ENCODE results near the gene DMD. TPM values are rescaled to one million over a fixed set of nuclear protein-coding genes. Genes with fewer than 3 reads are reported as not detected.

Gene DMD
- polyA plus RNA-seq, 3 donors: 0.23 TPM; not detected in 2

DNA sequence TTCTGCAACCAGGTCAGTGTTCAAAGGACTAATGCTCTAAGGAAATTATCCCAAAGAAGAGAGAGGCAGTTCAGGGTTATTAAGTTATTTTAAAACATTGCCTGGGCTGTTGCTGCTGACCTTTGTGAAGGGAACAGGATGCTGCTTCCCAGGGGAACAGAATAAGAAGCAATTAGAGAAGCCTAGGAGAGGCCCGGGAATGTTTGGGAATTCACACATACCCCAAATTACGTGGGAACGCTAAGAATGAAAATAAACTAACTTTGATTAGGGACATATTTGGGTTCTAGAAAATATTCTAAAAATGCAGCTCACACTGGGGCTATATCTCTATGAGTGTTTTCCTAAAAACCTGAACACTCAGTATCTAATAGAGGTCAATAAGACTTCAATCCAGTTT is 1896.4 kb downstream of the DMD start:
- Mint-ChIP-seq H3K27me3 (ENCODE audit: low read depth in 3 of 3) (peaks cover 0 to 5% (median 1%) of the 10 kb centered on the region in 3 donors), H3K4me1 (no peaks in the 10 kb centered on the region), H3K27ac (no peak overlapping the region), H3K9me3 (peaks cover 0 to 3% (median 0%) of the 10 kb centered on the region in 7 donors), H3K4me3 (no peak overlapping the region), H3K36me3 (no peaks in the 10 kb centered on the region)
- no peak overlapping the region for H3K9ac ChIP-seq (ENCODE audit: insufficient read depth, low read length, poor library complexity, severe bottlenecking)
- no peaks in the 10 kb centered on the region for H3K9me3 ChIP-seq (replicated peaks in 1 of 2; ENCODE audit: control insufficient read depth in 1 of 2, insufficient read depth in 1 of 2, low read length in 2 of 2)
- no peaks in the 10 kb centered on the region for H3K36me3 ChIP-seq (replicated peaks in 1 of 2; ENCODE audit: control insufficient read depth in 1 of 2, insufficient read depth in 2 of 2, low read length in 2 of 2)
- no peak overlapping the region for H2AFZ ChIP-seq (ENCODE audit: insufficient read depth, low read depth, low read length, poor library complexity, severe bottlenecking)
- H3K27me3 ChIP-seq (ENCODE audit: control insufficient read depth in 2 of 2, insufficient read depth in 2 of 2, low read length in 2 of 2): no peaks in the 10 kb centered on the region
- no peak overlapping the region for H3K4me2 ChIP-seq (replicated peaks; ENCODE audit: extremely low read depth, low read length, poor library complexity, severe bottlenecking)
- WGBS (ENCODE audit: insufficient coverage): no CpG with 5 or more reads among the region's 3 CpGs
- H3K27ac ChIP-seq (ENCODE audit: low read depth in 1 of 2, low read length in 2 of 2): no peak overlapping the region
- intact Hi-C loops (cut with micrococcal nuclease): no loop called here
- no peak for DNase-seq
- H3K79me2 ChIP-seq (ENCODE audit: insufficient read depth, low read length): no peaks in the 10 kb centered on the region
- H3K4me1 ChIP-seq (ENCODE audit: control insufficient read depth in 1 of 2, insufficient read depth in 2 of 2, low read length in 2 of 2): no peaks in the 10 kb centered on the region
- TF ChIP-seq CTCF (IDR thresholded peaks at IDR 0.05): no peak
- no peaks in the 10 kb centered on the region for H4K20me1 ChIP-seq (ENCODE audit: insufficient read depth, low read length)
- no peak overlapping the region for H3K4me3 ChIP-seq (replicated peaks in 1 of 3; ENCODE audit: low read depth in 2 of 3, low read length in 3 of 3)

- no peaks in the 10 kb centered on the region for H3K36me3 Mint-ChIP-seq
- no peak overlapping the region for H2AFZ ChIP-seq (ENCODE audit: insufficient read depth, low read depth, low read length, poor library complexity, severe bottlenecking)
- intact Hi-C loops (cut with micrococcal nuclease): no loop called here
Measured at GRCh38 chrX:31307952-31308351, 1903.4 kb downstream of the DMD start.

More at GRCh38 chrX:31307952-31308351, 1903.4 kb downstream of the DMD start:
- no peak for TF ChIP-seq CTCF (IDR thresholded peaks at IDR 0.05)
- H3K27ac ChIP-seq (ENCODE audit: low read depth in 1 of 2, low read length in 2 of 2): no peak overlapping the region
- no peak overlapping the region for H3K4me3 ChIP-seq (replicated peaks in 1 of 3; ENCODE audit: low read depth in 2 of 3, low read length in 3 of 3)
- no peak overlapping the region for H3K4me3 Mint-ChIP-seq
- no peak overlapping the region for H3K9ac ChIP-seq (ENCODE audit: insufficient read depth, low read length, poor library complexity, severe bottlenecking)
- no peaks in the 10 kb centered on the region for H3K9me3 ChIP-seq (replicated peaks in 1 of 2; ENCODE audit: control insufficient read depth in 1 of 2, insufficient read depth in 1 of 2, low read length in 2 of 2)
- no peak overlapping the region for H3K4me2 ChIP-seq (replicated peaks; ENCODE audit: extremely low read depth, low read length, poor library complexity, severe bottlenecking)
- no peaks in the 10 kb centered on the region for H3K27me3 ChIP-seq (ENCODE audit: control insufficient read depth in 2 of 2, insufficient read depth in 2 of 2, low read length in 2 of 2)
- H3K4me1 Mint-ChIP-seq: no peaks in the 10 kb centered on the region
- H4K20me1 ChIP-seq (ENCODE audit: insufficient read depth, low read length): no peaks in the 10 kb centered on the region
- no CpG with 5 or more reads among the region's 5 CpGs for WGBS (ENCODE audit: insufficient coverage)
- H3K27me3 Mint-ChIP-seq (ENCODE audit: low read depth in 3 of 3): peaks cover 0 to 3% (median 2%) of the 10 kb centered on the region in 3 donors
- no peak overlapping the region for H3K27ac Mint-ChIP-seq
- H3K9me3 Mint-ChIP-seq: peaks cover 0 to 1% (median 0%) of the 10 kb centered on the region in 7 donors
- DNase-seq: no peak
- no peaks in the 10 kb centered on the region for H3K79me2 ChIP-seq (ENCODE audit: insufficient read depth, low read length)
- no peaks in the 10 kb centered on the region for H3K36me3 ChIP-seq (replicated peaks in 1 of 2; ENCODE audit: control insufficient read depth in 1 of 2, insufficient read depth in 2 of 2, low read length in 2 of 2)
- H3K4me1 ChIP-seq (ENCODE audit: control insufficient read depth in 1 of 2, insufficient read depth in 2 of 2, low read length in 2 of 2): no peaks in the 10 kb centered on the region

Data from CD14-positive monocyte (primary cell).